Type B pancreatic cell (in vitro differentiated cells): ENCODE results near the gene SLC29A4. TPM values are rescaled to one million over a fixed set of nuclear protein-coding genes. Genes with fewer than 3 reads are reported as not detected.

ENCODE experiments used
- DNase-seq: peaks from one replicate; pipeline ENCODE4 v3.0.0; 2021; ENCODE audit warnings: mixed read lengths; ENCODE audit not compliant: unreplicated experiment; ENCODE audit errors: extremely low spot score
- H3K27ac Mint-ChIP-seq: 2 replicates; pipeline ENCODE4 v1.8.0; 2021; ENCODE audit warnings: mild to moderate bottlenecking, mixed read lengths
- H3K27me3 Mint-ChIP-seq: 2 replicates; pipeline ENCODE4 v1.8.0; 2021; ENCODE audit warnings: mixed read lengths
- H3K36me3 Mint-ChIP-seq: 2 replicates; pipeline ENCODE4 v1.8.0; 2021; ENCODE audit warnings: mixed read lengths
- H3K4me1 Mint-ChIP-seq: one replicate; pipeline ENCODE4 v1.8.0; 2021; ENCODE audit warnings: mixed read lengths; ENCODE audit not compliant: unreplicated experiment
- H3K4me3 Mint-ChIP-seq: 2 replicates; pipeline ENCODE4 v1.8.0; 2021; ENCODE audit warnings: mild to moderate bottlenecking, mixed read lengths
- H3K9me3 Mint-ChIP-seq: 2 replicates; pipeline ENCODE4 v1.8.0; 2021; ENCODE audit warnings: mixed read lengths
- long read RNA-seq: library from polyadenylated mRNA; unstranded; transcript quantifications from one replicate; pipeline ENCODE4 v2.0.0, GENCODE V29; 2020
- total RNA-seq: library from RNA; stranded (reverse); gene quantifications from 2 replicates; pipeline ENCODE4 v1.2.1, GENCODE V29; 2021; ENCODE audit warnings: low replicate concordance
- TF ChIP-seq, protein P1 (sequence below): fragments of 200-600 bp; sonication (generic); conservative IDR thresholded peaks from 2 replicates; pipeline ENCODE4 v1.5.0; 2021; ENCODE audit warnings: antibody characterized with exemption, mild to moderate bottlenecking

Gene SLC29A4, protein sequence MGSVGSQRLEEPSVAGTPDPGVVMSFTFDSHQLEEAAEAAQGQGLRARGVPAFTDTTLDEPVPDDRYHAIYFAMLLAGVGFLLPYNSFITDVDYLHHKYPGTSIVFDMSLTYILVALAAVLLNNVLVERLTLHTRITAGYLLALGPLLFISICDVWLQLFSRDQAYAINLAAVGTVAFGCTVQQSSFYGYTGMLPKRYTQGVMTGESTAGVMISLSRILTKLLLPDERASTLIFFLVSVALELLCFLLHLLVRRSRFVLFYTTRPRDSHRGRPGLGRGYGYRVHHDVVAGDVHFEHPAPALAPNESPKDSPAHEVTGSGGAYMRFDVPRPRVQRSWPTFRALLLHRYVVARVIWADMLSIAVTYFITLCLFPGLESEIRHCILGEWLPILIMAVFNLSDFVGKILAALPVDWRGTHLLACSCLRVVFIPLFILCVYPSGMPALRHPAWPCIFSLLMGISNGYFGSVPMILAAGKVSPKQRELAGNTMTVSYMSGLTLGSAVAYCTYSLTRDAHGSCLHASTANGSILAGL
- 76.1 and 79.6 TPM in 2 replicates for total RNA-seq
- long read RNA-seq, partial matches to known transcripts, result 0 of 2 reads
- long read RNA-seq, other reads (novel, unspliced or antisense), result 2 of 2 reads

DNA sequence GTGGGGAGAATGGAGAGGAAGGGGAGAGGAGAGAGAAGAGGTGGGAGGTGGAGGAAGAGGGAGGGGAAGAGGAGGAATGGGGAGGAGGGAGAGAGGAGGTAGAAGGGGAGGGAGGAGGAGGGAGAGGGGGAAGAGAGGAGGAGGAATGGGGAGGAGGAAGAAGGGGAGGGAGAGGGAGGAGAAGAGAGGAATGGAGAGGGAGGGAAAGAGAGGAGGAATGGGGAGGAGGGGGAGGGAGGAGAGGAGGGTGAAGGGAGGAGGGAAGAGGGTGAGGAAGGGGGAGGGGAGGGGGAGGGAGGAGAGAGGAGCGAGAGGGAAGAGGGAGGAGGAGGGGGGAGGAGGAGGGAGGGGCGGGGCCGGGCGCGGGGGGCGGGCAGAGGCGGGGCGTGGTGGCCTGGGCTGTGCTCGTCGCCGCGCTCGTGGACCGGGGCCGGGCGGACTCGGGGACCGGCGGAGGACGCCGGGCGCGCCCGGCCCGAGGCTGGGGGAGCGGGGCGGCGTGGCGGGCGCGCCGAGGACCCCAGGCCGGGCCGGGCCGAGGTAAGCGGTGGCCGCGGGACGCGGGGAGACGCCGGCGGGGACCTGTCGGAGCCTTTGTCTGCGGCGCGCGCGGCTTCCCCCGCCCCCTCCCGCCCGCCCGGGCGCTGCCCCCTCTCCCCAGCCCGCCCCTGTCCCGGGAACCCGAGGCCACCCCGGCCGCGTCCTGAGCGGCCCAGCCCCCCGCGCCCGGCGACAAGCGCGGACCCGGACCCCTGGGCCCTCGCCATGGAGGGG, at the start of gene SLC29A4:
SLC29A4 (plus strand) TSS at position 401 of the 774 bp plus-strand sequence. CDS start 4,874 bp downstream, outside the sequence.
- peak within 1 kb of the TSS; percentile 77 for H3K4me3 Mint-ChIP-seq
- no peak for DNase-seq
- TF ChIP-seq, protein P1, sequence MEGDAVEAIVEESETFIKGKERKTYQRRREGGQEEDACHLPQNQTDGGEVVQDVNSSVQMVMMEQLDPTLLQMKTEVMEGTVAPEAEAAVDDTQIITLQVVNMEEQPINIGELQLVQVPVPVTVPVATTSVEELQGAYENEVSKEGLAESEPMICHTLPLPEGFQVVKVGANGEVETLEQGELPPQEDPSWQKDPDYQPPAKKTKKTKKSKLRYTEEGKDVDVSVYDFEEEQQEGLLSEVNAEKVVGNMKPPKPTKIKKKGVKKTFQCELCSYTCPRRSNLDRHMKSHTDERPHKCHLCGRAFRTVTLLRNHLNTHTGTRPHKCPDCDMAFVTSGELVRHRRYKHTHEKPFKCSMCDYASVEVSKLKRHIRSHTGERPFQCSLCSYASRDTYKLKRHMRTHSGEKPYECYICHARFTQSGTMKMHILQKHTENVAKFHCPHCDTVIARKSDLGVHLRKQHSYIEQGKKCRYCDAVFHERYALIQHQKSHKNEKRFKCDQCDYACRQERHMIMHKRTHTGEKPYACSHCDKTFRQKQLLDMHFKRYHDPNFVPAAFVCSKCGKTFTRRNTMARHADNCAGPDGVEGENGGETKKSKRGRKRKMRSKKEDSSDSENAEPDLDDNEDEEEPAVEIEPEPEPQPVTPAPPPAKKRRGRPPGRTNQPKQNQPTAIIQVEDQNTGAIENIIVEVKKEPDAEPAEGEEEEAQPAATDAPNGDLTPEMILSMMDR, result no peak

DNA sequence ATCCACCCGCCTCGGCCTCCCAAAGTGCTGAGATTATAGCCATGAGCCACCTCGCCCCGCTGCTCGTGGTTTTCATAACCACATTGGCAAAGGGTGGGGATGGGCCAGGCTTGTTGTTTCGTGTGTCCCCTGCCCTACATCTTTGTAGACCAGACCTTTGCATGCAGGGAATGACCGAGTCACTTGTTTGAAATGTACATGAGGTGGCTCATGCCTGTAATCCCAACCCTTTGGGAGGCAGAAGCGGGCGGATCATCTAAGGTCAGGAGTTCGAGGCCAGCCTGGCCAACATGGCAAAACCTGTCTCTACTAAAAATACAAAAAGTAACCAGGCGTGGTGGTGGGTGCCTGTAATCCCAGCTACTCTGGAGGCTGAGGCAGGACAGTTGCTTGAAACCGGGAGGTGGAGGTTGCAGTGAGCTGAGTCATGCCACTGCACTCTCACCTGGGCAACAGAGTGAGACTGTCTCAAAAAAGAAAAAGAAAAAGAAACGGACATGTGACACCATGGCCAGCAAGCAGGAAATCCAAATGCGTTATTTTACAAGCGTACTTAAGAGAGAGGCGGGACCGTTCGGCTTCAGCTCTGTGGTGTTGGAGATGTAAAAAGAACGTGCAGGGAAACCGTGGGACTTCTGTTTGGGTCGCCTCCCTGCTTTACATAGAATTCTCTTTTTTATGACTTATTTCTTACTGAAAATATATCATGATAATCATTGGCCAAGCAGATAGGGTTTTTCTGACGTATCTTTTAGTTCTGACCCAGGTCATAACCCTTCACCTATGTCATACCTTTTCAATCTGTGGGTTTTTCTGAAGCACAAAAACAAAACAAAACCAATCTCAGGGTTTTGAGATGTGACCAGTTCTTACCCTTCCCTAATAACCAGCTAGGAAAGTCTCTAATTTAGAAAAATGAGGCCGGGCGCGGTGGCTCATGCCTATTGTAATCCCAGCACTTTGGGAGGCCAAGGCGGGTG, 47.6 kb upstream of the SLC29A4 start:
- Mint-ChIP-seq H3K4me1 (peaks cover 28% of the 10 kb centered on the region), H3K9me3 (no peaks in the 10 kb centered on the region), H3K27ac (no peak overlapping the region), H3K4me3 (no peak overlapping the region), H3K36me3 (peaks cover 16% of the 10 kb centered on the region), H3K27me3 (no peaks in the 10 kb centered on the region)
- TF ChIP-seq, protein P1, result no peak
- no peak for DNase-seq

More for the DNA sequence above, at the start of gene SLC29A4:
- H3K27me3 Mint-ChIP-seq, result no peaks in the 10 kb centered on the region
- no peaks in the 10 kb centered on the region for H3K9me3 Mint-ChIP-seq
- H3K27ac Mint-ChIP-seq, result no peak within 1 kb of the TSS
- no peaks in the 10 kb centered on the region for H3K36me3 Mint-ChIP-seq
- peaks cover 8% of the 10 kb centered on the region for H3K4me1 Mint-ChIP-seq

DNA sequence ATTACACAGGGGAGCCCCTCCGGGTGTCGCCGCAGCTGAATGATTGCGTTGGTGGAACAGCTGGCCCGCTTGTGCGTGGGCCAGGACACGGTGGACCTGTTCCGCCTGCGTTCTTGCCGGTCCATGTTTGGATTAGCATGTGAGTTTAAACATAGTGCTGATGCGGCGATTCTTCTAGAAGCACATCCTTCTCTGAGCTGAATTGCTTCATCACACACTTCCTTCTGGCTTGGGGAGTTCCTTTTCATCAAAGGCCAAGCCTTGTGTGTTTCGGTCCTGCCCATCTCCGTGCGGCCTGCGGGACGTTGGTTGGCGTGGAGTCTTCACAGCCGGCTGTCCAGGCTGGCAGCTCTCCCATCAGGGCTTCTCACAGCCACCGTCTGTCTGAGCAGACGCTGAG, 45.5 kb upstream of the SLC29A4 start:
- DNase-seq, result no peak
- no peaks in the 10 kb centered on the region for H3K36me3 Mint-ChIP-seq
- H3K4me1 Mint-ChIP-seq, result peaks cover 22% of the 10 kb centered on the region
- H3K27ac Mint-ChIP-seq, result no peak overlapping the region
- TF ChIP-seq, protein P1, result no peak
- H3K4me3 Mint-ChIP-seq, result no peak overlapping the region
- H3K27me3 Mint-ChIP-seq, result no peaks in the 10 kb centered on the region
- no peaks in the 10 kb centered on the region for H3K9me3 Mint-ChIP-seq

DNA sequence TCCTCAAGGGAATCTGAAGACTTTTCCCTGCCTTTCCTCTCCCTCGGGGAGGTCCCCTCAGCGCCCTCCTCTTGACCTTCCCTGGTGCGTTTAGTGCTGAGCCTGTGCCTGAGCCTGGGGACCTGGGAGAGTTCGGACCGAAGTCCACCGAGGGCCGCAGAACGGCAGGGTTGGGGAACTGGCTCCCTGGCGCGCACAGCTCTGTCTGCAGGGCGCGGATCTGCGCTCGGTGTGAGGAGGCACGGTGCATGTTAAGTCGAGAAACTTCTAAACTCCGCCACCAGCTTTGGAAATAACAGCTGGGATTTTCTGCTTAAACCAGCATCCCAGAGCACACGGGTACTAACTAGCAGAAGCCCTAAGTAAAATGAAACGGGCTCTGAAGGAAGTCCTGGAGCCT, 44.2 kb upstream of the SLC29A4 start:
- H3K36me3 Mint-ChIP-seq, result no peaks in the 10 kb centered on the region
- DNase-seq, result no peak
- no peak overlapping the region for H3K4me3 Mint-ChIP-seq
- TF ChIP-seq, protein P1, result no peak
- H3K4me1 Mint-ChIP-seq, result peaks cover 22% of the 10 kb centered on the region
- H3K27ac Mint-ChIP-seq, result no peak overlapping the region
- H3K9me3 Mint-ChIP-seq, result no peaks in the 10 kb centered on the region
- H3K27me3 Mint-ChIP-seq, result no peaks in the 10 kb centered on the region

DNA sequence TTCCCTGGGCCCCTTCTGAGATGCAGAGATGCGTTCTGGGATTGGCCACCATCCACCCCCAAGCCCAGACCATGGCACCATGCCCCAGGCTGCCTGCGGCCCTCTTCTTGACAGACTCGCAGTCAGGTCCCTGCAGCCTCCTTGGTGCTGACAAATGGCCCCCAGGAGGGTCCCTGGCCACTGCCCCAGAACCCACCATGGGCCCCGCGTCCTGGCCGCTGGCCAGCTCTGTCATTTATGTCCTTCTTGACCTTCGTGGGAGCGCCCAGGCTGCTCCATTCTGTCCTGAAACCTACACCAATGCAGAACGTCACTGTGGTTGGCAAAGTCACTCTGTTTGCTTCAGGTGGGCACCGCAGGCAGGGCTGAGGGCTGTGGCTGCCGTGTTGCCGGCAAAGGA, 39.5 kb upstream of the SLC29A4 start:
- no peak for DNase-seq
- no peak overlapping the region for H3K27ac Mint-ChIP-seq
- peaks cover 16% of the 10 kb centered on the region for H3K4me1 Mint-ChIP-seq
- H3K36me3 Mint-ChIP-seq, result no peaks in the 10 kb centered on the region
- no peak overlapping the region for H3K4me3 Mint-ChIP-seq
- TF ChIP-seq, protein P1, result no peak
- no peaks in the 10 kb centered on the region for H3K27me3 Mint-ChIP-seq
- no peaks in the 10 kb centered on the region for H3K9me3 Mint-ChIP-seq
